ENCODE results near the gene PRSS12.

Gene PRSS12

DNA sequence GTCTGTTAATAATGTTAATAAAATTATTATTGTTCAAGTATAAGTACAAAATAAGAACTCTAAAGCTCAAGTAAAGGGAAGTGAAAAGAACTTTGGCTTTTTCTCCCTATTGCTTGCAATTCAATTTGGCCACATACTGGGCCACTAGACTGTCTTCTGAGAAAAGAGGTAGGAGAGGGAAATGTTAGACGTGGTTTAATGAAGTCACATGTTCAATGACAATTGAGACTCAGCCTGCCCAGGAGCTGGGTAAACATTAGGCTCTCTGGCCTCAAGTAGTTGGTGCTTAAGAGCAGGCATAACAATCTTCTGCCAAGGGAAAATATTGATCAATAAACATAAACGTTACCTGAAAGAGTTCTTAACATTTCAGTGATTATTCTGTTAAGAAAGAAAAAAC lies 15.1 kb upstream of the PRSS12 start:
- TF ChIP-seq, protein P1, sequence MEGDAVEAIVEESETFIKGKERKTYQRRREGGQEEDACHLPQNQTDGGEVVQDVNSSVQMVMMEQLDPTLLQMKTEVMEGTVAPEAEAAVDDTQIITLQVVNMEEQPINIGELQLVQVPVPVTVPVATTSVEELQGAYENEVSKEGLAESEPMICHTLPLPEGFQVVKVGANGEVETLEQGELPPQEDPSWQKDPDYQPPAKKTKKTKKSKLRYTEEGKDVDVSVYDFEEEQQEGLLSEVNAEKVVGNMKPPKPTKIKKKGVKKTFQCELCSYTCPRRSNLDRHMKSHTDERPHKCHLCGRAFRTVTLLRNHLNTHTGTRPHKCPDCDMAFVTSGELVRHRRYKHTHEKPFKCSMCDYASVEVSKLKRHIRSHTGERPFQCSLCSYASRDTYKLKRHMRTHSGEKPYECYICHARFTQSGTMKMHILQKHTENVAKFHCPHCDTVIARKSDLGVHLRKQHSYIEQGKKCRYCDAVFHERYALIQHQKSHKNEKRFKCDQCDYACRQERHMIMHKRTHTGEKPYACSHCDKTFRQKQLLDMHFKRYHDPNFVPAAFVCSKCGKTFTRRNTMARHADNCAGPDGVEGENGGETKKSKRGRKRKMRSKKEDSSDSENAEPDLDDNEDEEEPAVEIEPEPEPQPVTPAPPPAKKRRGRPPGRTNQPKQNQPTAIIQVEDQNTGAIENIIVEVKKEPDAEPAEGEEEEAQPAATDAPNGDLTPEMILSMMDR (IDR thresholded peaks at IDR 0.05; ENCODE audit: borderline replicate concordance, insufficient read depth, low read depth, low read length) = no peak
- no peak overlapping the region for H3K4me3 ChIP-seq (ENCODE audit: low read depth, low read length)

DNA sequence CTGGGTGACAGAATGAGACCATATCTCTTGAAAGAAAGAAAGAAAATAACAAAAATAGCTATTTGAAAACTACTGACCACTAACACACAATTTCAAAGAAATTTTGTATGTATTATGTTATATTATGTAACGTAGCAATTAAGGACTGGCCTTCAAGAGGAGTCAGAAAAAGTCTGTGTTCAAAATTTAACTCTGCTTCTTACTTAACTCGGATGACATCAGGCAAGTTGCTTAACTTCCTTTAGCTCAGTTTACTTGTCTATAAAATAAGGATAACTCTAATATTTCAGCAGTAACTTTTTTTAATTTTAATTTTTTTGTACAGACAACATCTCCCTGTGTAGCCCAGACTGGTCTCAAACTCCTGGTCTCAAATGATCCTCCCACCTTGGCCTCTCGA lies 14.6 kb upstream of the PRSS12 start:
- H3K4me3 ChIP-seq (ENCODE audit: low read depth, low read length) = no peak overlapping the region
- TF ChIP-seq, protein P1 (IDR thresholded peaks at IDR 0.05; ENCODE audit: borderline replicate concordance, insufficient read depth, low read depth, low read length) = no peak

DNA sequence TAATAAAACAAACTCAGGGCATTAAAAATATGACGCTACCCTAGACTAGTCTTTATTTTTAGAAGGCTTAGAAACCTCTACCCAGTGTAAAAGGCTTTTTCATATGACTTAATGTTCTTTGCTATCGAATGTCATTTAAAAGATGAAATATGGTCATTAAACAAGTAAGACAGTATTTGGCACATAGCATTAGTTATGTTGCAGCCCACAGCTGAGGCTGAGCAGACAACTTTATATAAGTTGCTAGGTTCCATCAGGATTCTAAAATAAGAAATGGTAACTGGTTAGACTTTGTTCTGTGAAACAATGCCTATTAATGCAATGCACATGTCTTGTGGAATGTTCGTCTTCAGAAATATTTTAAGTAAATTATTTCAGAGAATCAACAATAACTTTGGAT lies 10.4 kb upstream of the PRSS12 start:
- no peak overlapping the region for H3K4me3 ChIP-seq (ENCODE audit: low read depth, low read length)
- TF ChIP-seq, protein P1 (IDR thresholded peaks at IDR 0.05; ENCODE audit: borderline replicate concordance, insufficient read depth, low read depth, low read length) = no peak

DNA sequence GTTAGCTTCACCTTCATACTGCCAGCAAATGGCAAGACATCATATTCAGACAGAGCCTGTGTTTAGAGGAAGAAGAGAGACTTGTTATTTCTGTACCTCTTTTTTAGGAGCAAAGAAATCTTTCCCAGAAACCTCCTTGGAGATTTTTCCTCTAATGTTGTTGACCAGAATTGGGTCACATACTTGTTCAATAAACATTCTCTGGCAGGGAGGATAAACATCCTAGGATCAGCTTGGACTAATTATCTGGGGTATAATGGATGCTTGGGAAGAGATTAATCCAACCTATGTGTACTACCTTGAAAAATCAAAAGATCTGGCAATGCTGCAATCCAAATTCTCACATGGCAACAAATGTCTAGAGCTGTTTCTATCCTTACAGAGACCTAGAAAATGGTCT lies 8.4 kb upstream of the PRSS12 start:
- H3K4me3 ChIP-seq (ENCODE audit: low read depth, low read length) = no peak overlapping the region
- TF ChIP-seq, protein P1 (IDR thresholded peaks at IDR 0.05; ENCODE audit: borderline replicate concordance, insufficient read depth, low read depth, low read length) = no peak

DNA sequence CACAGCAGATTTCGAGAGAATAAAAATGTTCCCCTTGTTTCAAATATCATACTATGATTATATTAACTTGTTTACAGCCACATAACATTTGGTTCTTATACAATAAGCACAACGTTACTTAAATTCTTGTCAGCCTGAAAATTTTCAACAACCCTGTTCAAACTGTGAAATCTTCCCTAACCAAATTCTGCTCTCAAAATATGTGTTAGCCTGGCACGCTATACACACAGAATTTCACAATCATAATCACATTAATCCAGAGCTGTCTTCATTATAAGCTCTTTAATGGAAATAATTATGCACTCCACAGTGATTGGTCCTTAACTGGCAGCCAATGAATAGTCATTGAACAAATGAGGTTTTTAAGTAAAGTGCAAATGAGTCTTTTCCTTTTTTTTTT lies 7.3 kb upstream of the PRSS12 start:
- TF ChIP-seq, protein P1 (IDR thresholded peaks at IDR 0.05; ENCODE audit: borderline replicate concordance, insufficient read depth, low read depth, low read length) = no peak
- no peak overlapping the region for H3K4me3 ChIP-seq (ENCODE audit: low read depth, low read length)

DNA sequence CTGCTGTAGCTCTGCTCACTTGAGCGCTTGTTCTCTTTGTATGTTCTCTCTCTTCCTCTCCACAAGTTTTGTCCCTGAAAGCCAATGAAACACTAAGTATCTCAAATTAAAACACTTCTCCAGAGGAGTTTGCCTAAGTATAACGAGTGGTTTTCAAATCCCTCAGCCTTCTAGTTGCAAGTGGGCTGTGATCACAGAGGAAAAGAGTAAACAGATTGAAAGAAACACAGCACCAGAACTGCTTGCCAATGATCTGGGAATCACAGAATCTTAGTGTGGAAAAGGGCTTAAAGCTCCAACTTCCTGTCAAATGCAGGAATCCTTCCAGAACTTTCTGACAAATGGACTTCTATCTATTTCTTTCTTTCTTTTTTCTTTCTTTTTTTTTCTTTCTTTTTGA lies 4.8 kb upstream of the PRSS12 start:
- no peak overlapping the region for H3K4me3 ChIP-seq (ENCODE audit: low read depth, low read length)
- TF ChIP-seq, protein P1 (IDR thresholded peaks at IDR 0.05; ENCODE audit: borderline replicate concordance, insufficient read depth, low read depth, low read length) = no peak

DNA sequence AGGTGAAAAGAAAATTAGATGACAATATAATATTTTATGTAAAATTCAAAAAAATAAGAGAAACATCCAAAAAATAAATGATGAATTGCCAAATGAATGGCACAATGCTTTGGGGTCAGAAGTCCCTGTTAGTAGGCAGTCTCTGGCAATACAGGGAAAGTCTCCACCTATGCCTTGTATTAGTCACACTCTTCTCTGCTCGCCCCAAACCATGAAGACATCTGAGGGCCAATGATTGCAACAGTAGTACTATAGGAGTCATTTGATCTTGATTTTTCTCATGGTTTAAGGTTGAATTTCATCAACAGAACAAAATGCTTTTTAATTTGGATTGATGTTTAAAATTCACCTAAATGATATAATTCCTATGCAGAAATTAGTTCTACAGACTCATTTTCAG lies 3.9 kb upstream of the PRSS12 start:
- TF ChIP-seq, protein P1 (IDR thresholded peaks at IDR 0.05; ENCODE audit: borderline replicate concordance, insufficient read depth, low read depth, low read length) = no peak
- no peak overlapping the region for H3K4me3 ChIP-seq (ENCODE audit: low read depth, low read length)
